GM13976 (cell line): ENCODE measurements around the gene HLA-E.
"Not testable (repeated sequence)": the region's sequence is repeated elsewhere in the genome, so short reads cannot be mapped to it uniquely, and the experiment has no call there.

ENCODE experiments used
- DNase-seq: peaks from one replicate; pipeline ENCODE4 v3.0.0; 2012; ENCODE audit warnings: low spot score
- CTCF ChIP-seq: IDR thresholded peaks from 2 replicates; pipeline ENCODE4 v1.5.1; 2012; ENCODE audit warnings: borderline replicate concordance, mild to moderate bottlenecking; ENCODE audit not compliant: insufficient read depth; ENCODE audit errors: extremely low read depth, missing control alignments, control extremely low read depth
- in situ Hi-C: fragments of 300-500 bp; cut with MboI; formaldehyde crosslinking; loops from one replicate; pipeline ENCODE4 v1.12.0; 2022; ENCODE audit warnings: low sequenced_read_pairs, mixed read lengths, inconsistent platforms; ENCODE audit not compliant: unreplicated experiment

The HLA-E gene

DNA sequence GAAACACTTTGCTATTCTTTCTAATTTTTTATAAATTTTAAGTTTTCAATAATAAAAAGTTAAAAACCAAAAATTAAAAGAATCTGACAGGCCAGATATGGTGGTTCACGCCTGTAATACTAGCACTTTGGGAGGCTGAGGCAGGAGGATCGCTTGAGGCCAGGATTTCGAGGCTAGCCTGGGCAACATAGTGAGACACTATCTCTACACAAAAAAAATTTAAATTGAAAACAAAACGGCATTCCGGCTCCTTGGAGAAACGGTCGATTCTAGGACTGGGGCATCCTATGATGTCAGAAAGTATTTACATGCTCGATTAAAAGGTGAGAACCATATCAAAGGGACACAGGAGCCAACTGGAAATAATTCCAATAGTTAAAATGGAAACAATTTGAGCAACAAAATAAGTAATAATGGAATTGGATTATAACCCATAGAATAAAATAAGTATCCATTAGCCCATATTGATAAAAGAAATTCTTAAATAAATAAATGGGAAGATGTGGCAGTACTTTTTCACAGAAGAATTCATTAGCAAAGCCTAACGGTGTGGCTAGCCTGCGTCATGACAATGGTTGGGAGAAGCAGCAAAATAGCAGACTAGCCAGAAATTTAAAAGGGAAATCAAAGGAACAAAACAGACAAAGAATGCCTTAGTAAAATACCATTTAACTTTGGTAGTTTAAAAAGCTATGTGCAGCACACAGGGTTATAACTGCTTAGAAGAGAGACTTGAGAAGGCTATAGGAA lies 21.3 kb downstream of the HLA-E start:
- no peak for TF ChIP-seq CTCF
- DNase-seq: no peak
- in situ Hi-C loops: no loop called here

GRCh38 chr6:30511169-30511546 lies 21.8 kb downstream of the HLA-E start:
- DNase-seq: no peak
- in situ Hi-C loops: no loop called here
- no peak for TF ChIP-seq CTCF

DNA sequence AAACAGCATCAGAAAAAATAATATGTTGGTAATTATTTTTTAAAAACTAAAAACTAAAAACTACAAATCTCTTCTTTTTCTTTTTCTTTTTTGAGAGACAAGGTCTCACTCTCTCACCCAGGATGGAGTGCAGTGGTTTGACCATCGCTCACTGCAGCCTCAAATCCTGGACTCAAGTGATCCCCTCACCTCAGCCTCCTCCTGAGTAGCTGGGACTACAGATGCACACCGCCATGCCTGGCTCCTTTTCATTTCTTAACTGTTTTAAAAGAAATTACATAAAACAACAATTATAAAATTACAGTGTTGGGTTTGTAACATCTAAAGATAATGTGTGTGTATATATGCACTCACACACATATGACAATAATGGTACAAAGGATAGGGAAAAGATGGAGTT lies 24.1 kb downstream of the HLA-E start:
- no peak for DNase-seq
- TF ChIP-seq CTCF: no peak
- in situ Hi-C loops: no loop called here

- in situ Hi-C loops: no loop called here
- TF ChIP-seq CTCF: no peak
Measured at GRCh38 chr6:30515106-30515505, 25.8 kb downstream of the HLA-E start.

GRCh38 chr6:30515944-30516753 lies 26.8 kb downstream of the HLA-E start:
- TF ChIP-seq CTCF: no peak
- DNase-seq: peak; percentile 78
- in situ Hi-C loops: no loop called here

More at GRCh38 chr6:30515106-30515505, 25.8 kb downstream of the HLA-E start:
- no peak for DNase-seq

DNA sequence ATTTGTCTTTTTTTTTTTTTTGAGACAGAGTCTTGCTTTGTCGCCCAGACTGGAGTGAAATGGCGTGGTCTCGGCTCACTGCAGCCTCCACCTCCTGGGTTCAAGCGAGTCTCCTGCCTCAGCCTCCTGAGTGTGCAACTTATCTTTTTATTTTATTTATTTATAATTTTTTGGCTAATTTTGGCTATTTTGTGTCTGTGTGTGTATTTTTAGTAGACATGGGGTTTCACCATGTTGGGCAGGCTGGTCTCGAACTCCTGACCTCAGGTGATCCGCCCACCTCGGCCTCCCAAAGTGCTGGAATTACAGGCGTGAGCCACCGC lies 27.4 kb downstream of the HLA-E start:
- in situ Hi-C loops, DNase-seq: not testable (repeated sequence)

GRCh38 chr6:30517767-30518504 lies 28.6 kb downstream of the HLA-E start:
- DNase-seq, in situ Hi-C loops: not testable (repeated sequence)

DNA sequence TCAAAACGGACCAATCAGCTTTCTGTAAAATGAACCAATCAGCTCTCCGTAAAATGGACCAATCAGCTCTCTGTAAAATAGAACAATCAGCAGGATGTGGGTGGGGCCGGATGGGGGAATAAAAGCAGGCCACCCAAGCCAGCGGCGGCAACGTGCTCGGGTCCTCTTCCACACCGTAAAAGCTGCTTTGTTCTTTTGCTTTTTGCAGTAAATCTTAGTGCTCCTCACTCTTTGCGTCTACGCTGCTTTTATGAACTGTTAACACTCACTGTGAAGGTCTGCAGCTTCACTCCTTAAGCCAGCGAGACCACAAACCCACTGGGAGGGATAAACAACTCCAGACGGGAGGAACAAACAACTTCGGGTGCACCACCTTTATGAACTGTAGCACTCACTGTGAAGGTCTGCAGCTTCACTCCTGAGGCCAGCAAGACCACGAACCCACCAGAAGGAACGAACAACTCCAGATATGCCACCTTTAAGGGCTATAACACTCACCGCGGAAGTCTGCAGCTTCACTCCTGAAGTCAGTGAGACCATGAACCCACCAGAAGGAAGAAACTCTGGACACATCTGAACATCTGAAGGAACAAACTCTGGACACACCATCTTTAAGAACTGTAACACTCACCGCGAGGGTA lies 29.3 kb downstream of the HLA-E start:
- DNase-seq, in situ Hi-C loops: not testable (repeated sequence)
